ENCODE measurements around the gene ANKRD11.

ANKRD11 gene

DNA sequence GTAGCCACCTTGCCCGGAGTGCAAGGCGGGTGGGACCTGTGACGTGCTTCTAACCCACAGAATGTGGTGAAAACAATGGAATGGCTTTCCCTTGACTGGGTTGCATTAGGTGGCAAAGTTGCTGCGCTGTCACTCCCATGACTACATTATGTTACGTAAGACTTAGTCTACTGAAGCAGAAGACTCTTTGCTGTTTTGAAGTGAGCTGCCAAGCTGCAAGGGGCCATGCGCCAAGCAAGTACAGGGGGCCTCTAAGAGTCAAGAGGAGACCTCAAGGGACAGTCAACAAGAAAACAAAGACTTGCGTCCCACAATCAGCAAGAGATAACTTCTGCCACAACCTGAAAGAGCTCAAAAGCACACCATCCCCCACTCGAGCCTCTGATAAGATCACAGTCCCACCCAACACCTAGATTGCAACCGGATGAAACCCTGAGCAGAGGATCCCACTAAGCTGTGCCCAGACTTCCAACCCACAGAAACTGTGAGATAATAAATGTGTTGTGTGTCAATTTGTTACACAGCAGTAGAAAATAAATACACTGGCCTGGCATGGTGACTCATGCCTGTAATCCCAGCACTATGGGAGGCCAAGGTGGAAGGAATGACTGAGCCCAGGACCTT is 16.5 kb downstream of the ANKRD11 start:
- Histone ChIP-seq H3K9me2 (replicated peaks; ENCODE audit: control insufficient read depth, low read length) (no peaks in the 10 kb centered on the region), H3K4me3 (ENCODE audit: low read length) (no peak overlapping the region), H3F3A (ENCODE audit: control insufficient read depth, insufficient read depth) (peaks cover 13% of the 10 kb centered on the region), H3K79me2 (ENCODE audit: control insufficient read depth, low read length) (peaks cover 100% of the 10 kb centered on the region), H3K36me3 (ENCODE audit: control insufficient read depth, low read length) (peaks cover 3% of the 10 kb centered on the region; the same call in 1 of the 2 replicates), H3K27me3 (ENCODE audit: control insufficient read depth, low read length) (no peaks in the 10 kb centered on the region), H3K27ac (ENCODE audit: low read depth, low read length) (no peak overlapping the region), H3K4me1 (ENCODE audit: control insufficient read depth, low read length) (peaks cover 43% of the 10 kb centered on the region), H3K9me3 (ENCODE audit: control insufficient read depth, insufficient read depth, low read length) (no peaks in the 10 kb centered on the region), H4K20me1 (ENCODE audit: control insufficient read depth, insufficient read depth, low read depth, low read length) (peaks cover 63% of the 10 kb centered on the region), H3K4me2 (ENCODE audit: low read length) (no peak overlapping the region)
- TF ChIP-seq, protein P1, sequence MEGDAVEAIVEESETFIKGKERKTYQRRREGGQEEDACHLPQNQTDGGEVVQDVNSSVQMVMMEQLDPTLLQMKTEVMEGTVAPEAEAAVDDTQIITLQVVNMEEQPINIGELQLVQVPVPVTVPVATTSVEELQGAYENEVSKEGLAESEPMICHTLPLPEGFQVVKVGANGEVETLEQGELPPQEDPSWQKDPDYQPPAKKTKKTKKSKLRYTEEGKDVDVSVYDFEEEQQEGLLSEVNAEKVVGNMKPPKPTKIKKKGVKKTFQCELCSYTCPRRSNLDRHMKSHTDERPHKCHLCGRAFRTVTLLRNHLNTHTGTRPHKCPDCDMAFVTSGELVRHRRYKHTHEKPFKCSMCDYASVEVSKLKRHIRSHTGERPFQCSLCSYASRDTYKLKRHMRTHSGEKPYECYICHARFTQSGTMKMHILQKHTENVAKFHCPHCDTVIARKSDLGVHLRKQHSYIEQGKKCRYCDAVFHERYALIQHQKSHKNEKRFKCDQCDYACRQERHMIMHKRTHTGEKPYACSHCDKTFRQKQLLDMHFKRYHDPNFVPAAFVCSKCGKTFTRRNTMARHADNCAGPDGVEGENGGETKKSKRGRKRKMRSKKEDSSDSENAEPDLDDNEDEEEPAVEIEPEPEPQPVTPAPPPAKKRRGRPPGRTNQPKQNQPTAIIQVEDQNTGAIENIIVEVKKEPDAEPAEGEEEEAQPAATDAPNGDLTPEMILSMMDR (IDR thresholded peaks at IDR 0.05; ENCODE audit: low read depth, low read length, poor library complexity, severe bottlenecking) = no peak
- no peak for TF ChIP-seq EZH2phosphoT487 (IDR thresholded peaks at IDR 0.05; ENCODE audit: borderline replicate concordance, low read length)

DNA sequence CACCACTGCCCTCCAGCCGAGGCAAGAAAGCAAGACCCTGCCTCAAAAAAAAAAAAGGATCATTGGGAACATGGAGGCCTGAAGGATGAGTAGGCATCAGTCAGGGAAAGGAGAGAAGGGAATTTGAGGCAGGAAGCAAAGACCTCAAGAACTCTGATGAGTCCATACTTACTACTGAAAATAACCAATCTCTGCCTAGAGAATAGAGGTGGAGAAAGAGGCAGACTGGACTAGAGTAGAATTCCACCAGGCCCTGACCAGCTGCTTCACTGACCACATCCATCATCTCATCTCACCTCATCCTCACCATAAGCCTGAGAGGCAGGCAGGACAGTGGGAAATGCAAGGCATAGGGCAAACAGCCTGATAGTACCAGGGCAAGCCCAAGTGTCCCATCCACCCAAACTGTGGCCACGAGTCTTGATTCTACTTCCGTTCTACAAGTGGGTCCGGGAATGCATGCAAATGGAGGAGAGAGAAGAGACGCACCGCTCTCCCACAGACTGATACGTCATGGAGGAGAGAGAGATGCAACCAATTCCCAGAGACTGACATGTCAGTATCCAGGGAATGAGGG is 17.1 kb downstream of the ANKRD11 start:
- H3K27ac ChIP-seq (ENCODE audit: low read depth, low read length) = no peak overlapping the region
- TF ChIP-seq EZH2phosphoT487 (IDR thresholded peaks at IDR 0.05; ENCODE audit: borderline replicate concordance, low read length) = no peak
- TF ChIP-seq, protein P1 (IDR thresholded peaks at IDR 0.05; ENCODE audit: low read depth, low read length, poor library complexity, severe bottlenecking) = no peak
- peaks cover 10% of the 10 kb centered on the region for H3F3A ChIP-seq (ENCODE audit: control insufficient read depth, insufficient read depth)
- H3K27me3 ChIP-seq (ENCODE audit: control insufficient read depth, low read length) = no peaks in the 10 kb centered on the region
- H3K9me2 ChIP-seq (replicated peaks; ENCODE audit: control insufficient read depth, low read length) = no peaks in the 10 kb centered on the region
- H3K4me1 ChIP-seq (ENCODE audit: control insufficient read depth, low read length) = peaks cover 36% of the 10 kb centered on the region
- H4K20me1 ChIP-seq (ENCODE audit: control insufficient read depth, insufficient read depth, low read depth, low read length) = peaks cover 58% of the 10 kb centered on the region
- peaks cover 100% of the 10 kb centered on the region for H3K79me2 ChIP-seq (ENCODE audit: control insufficient read depth, low read length)
- H3K36me3 ChIP-seq (ENCODE audit: control insufficient read depth, low read length) = peaks cover 6% of the 10 kb centered on the region; the same call in 1 of the 2 replicates
- no peak overlapping the region for H3K4me2 ChIP-seq (ENCODE audit: low read length)
- H3K4me3 ChIP-seq (ENCODE audit: low read length) = no peak overlapping the region
- no peaks in the 10 kb centered on the region for H3K9me3 ChIP-seq (ENCODE audit: control insufficient read depth, insufficient read depth, low read length)

DNA sequence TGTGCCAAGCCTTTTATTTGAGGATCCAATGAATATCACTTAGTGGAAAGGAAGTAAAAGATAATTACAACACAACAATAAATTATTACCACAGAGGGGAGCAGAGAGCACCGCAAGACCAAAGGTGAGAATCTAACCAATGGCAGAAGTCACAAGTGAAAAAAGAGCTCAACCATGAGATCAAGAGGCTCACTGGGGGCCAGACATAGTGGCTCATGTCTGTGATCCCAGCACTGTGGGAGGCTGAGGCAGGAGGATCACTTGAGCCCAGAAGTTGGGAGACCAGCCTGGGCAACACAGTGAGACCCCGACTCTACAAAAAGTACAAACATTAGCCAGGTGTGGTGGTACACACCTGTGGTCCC is 17.7 kb downstream of the ANKRD11 start:
- H3K9me2 ChIP-seq (replicated peaks; ENCODE audit: control insufficient read depth, low read length) = no peaks in the 10 kb centered on the region
- H3K27me3 ChIP-seq (ENCODE audit: control insufficient read depth, low read length) = no peaks in the 10 kb centered on the region
- TF ChIP-seq, protein P1 (IDR thresholded peaks at IDR 0.05; ENCODE audit: low read depth, low read length, poor library complexity, severe bottlenecking) = no peak
- TF ChIP-seq EZH2phosphoT487 (IDR thresholded peaks at IDR 0.05; ENCODE audit: borderline replicate concordance, low read length) = no peak
- H3K27ac ChIP-seq (ENCODE audit: low read depth, low read length) = no peak overlapping the region
- peaks cover 54% of the 10 kb centered on the region for H4K20me1 ChIP-seq (ENCODE audit: control insufficient read depth, insufficient read depth, low read depth, low read length)
- no peaks in the 10 kb centered on the region for H3K9me3 ChIP-seq (ENCODE audit: control insufficient read depth, insufficient read depth, low read length)
- H3K4me3 ChIP-seq (ENCODE audit: low read length) = no peak overlapping the region
- H3K36me3 ChIP-seq (ENCODE audit: control insufficient read depth, low read length) = peaks cover 6% of the 10 kb centered on the region; the same call in 1 of the 2 replicates
- no peak overlapping the region for H3K4me2 ChIP-seq (ENCODE audit: low read length)
- H3F3A ChIP-seq (ENCODE audit: control insufficient read depth, insufficient read depth) = peaks cover 5% of the 10 kb centered on the region
- H3K4me1 ChIP-seq (ENCODE audit: control insufficient read depth, low read length) = peaks cover 30% of the 10 kb centered on the region
- peaks cover 100% of the 10 kb centered on the region for H3K79me2 ChIP-seq (ENCODE audit: control insufficient read depth, low read length)

All from DOHH2 (cell line).